Activated CD8-positive, alpha-beta memory T cell treated with anti-CD3 and anti-CD28 coated beads, Interleukin-2, amount 50 U/mL, for 24 hours (primary cell): ENCODE results near the gene TAF4.
"Not testable (repeated sequence)": the region's sequence is repeated elsewhere in the genome, so short reads cannot be mapped to it uniquely, and the experiment has no call there.

Source experiments
- DNase-seq: peaks from one replicate; pipeline ENCODE4 v3.0.0-alpha.2; 2020; ENCODE audit errors: extremely low read depth

The TAF4 gene

DNA sequence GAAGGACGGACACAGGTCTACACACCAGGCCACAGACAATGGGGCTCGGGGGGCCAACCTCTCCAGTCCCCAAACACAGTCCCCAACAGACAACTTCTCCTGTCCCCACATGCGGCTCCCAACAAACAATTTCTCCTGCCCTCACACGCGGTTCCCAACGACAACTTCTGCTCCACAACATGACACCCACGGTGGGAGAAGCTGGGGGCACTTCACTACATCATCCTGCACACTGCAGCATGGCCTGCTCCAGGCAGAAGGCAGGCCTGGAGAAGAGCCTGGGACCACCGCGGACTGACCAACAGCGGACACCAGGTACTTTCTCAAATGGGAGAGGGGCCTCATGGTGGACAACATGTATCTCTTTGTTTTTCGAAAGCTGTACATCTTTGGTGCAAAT lies 6.7 kb downstream of the TAF4 start:
- no peak for DNase-seq

- DNase-seq: no peak
These were observed 8.7 kb downstream of the TAF4 start for GRCh38 chr20:62056975-62057374.

- DNase-seq: no peak
These were observed 9.3 kb downstream of the TAF4 start for GRCh38 chr20:62056377-62056776.

GRCh38 chr20:62055862-62056115 lies 9.9 kb downstream of the TAF4 start:
- not testable (repeated sequence) for DNase-seq

DNA sequence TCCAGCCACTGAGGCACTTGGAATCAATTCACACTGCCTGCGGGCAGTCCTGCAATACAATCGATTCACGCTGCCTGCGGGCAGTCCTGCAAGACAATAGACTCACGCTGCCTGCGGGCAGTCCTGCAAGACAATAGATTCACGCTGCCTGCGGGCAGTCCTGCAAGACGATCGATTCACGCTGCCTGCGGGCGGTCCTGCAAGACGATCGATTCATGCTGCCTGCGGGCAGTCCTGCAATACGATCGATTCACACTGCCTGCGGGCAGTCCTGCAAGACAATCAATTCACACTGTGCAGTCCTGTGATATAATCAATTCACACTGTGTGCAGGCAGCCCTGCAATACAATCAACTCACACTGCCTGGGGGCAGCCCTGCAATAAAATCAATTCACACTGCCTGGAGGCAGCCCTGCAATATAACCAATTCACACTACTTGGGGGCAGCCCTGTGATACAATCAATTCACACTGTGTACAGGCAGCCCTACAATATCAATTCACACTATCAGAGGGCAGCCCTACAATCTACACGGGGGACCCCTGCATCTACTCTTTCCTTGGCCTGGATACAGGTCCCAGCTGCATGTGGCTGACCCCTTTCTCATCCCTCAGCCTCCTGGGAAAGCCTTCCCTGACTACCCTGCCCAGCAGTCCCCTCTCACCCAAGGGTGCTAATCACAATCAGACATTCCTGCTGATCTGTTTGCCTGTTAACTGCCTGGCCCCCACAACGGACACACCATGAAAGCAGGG lies 10.4 kb downstream of the TAF4 start:
- no peak for DNase-seq

DNA sequence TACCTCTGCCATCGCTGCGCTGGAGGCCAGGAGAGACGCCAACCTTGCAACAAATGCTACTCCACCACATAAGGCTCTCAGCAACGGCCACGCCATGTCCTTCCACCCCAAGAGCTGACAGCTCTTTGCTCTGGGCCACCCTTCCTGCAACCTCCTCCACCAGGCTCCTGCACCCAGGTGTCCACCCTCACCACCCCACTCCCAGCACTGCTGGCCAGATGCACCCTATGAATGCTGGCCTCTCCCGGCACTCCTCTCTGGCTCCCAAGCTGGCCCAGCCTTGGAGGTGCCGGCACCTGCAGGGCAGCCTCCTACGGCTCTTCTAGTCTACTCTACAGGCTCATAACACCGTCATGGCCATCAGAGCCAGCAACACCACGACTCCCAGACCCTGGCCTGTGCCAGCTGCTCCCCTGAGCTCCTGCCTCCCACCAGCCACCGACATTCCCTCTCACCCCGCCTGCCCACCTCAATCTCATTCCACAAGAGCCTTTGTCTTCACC lies 11.2 kb downstream of the TAF4 start:
- no peak for DNase-seq

GRCh38 chr20:62053465-62054196 lies 12.1 kb downstream of the TAF4 start:
- no peak for DNase-seq

DNA sequence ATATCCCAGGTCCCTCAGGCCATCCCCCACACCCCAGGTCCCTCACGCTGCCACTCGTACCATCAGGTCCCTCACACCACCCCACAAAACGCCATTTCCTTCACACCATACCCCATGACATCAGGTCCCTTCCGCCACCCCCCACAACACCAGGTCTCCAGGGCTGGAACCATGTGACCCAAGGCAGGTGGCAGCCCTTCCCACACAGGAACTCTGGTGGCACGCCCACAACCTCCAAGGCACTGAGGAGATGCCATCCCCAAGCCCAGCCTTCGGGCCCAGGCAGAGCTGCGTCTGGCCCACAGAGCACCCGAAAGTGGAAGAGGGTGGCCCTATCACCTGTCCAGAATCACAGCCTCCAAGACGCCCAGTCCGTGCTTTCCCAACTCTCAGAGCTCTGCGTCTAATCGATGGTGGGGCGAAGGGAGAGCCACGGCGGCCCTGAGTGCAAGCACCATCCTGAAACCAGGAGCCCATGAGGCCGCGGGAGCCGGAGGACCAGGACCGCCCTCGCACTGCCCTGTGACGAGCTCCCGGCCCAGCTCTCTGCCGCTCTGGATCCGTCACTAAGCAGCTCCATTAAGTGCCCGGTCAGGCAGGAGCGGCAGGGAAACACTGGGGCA lies 12.7 kb downstream of the TAF4 start:
- no peak for DNase-seq

GRCh38 chr20:62052336-62052841 lies 13.3 kb downstream of the TAF4 start:
- DNase-seq: no peak

DNA sequence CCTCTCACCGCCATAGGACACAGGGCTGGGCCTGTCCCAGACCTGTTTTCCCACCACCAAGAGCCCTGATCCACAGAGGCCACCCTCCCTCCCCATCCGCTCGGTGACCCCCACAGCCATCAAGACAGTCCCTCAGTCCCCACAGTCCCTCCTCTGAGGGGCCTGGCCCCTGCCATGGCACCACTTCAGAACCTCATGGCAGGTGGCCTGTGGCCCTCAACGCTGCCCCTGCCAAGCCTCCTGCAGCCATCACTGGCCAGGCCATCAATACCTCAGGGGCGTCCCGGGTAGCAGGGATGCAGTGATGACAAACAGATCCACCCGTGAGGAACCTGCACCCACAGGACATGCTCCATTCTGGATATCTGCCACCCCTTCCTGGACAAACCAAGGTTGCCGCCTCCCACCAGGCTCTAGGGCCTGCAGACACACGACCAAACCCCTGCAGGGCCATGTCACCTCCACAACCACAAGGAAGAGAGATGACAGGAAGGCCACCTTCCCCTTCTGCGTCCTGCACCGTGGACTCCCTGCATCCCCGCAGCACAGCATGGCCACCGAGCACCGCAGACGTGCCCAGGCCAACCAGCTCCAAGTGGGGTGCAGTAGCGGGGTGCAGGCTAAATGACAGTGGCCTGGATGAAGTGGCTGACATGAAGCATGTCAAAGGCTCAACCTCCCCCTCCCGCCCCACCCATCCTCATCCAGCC lies 14.0 kb downstream of the TAF4 start:
- no peak for DNase-seq

GRCh38 chr20:62051144-62051543 lies 14.5 kb downstream of the TAF4 start:
- no peak for DNase-seq

GRCh38 chr20:62050166-62051120 lies 15.2 kb downstream of the TAF4 start:
- DNase-seq: no peak

GRCh38 chr20:62049342-62050165 lies 16.1 kb downstream of the TAF4 start:
- no peak for DNase-seq

GRCh38 chr20:62048821-62049291 lies 16.8 kb downstream of the TAF4 start:
- no peak for DNase-seq

DNA sequence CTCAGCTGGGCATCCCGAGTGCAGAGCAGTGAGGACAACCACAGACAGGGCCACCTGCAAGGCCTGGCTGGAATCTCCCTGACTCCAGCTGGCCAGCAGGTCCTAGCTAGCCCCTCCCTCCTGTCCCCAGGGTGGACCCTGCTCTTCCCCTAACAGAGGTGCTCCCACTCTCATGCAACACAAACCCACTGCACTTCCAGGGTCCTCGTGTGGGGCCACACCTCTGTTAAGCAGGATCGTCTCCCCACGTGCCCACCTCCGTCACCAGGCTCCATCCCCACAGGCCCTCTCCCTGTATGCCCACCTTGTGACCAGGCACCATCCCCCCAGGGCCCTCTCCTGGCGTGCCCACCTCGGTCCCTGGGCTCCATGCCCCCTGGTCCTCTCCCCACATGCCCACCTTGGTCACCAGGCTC lies 17.3 kb downstream of the TAF4 start:
- no peak for DNase-seq

- no peak for DNase-seq
These were observed 17.9 kb downstream of the TAF4 start for GRCh38 chr20:62047666-62048345.

GRCh38 chr20:62046431-62046830 lies 19.2 kb downstream of the TAF4 start:
- DNase-seq: no peak

DNA sequence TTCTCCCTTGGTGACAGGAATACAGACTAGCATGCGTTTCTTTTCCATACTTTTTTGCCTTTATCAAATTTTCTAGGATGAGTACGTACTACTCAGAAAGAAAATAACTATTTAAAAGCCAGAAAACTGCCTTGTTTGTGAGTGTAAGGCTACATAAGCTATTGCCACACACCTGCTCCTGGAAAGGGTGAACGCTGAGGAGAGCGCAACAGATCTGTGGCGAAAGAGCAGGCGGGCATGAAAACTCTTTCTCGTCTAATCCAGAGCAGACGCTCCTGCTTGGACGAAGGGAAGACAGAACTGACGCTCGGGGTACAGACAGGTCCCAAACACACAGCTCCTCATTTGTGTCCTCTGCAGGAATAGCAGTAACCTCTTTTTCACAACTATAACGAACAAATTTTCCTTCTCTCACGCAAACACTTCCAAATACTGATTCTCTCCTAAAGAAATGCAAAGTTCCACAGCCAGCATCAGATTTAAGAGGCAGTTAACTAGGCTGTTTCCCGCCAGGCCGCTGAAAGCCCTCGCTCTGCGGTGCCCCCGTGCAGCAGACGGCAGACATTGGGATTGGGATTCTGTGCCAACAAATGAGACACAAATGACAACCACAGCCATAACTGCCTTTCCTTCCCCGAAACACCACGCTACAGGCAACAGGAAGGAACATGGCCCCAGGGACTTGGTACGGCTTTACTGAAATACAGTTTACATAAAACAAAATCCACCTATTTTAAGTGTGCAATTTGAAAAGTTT lies 20.0 kb downstream of the TAF4 start:
- DNase-seq: no peak

DNA sequence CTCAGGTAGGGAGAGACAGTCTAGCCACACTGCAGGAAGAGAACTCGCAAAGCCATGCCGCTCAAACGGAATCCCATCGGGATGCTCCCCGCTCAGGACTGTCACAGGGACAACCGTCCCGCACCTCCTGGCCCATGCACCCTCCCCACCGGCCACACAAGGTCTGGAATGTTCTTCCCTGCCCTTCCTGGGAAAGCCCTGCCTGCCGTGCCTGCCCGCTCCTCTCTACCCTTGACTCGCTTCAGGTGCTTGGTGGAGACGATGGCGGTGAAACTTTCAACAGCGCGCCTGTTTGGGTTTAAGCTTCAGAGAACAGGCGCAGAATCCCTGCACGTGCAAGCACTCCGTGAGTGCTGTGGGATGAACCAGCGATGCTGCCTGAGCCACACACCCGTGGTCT lies 20.6 kb downstream of the TAF4 start:
- no peak for DNase-seq
